IMR-90 (cell line): ENCODE data around the gene HNRNPA1L2. TPM values are rescaled to one million over a fixed set of nuclear protein-coding genes. Genes with fewer than 3 reads are reported as not detected.
"Not testable (repeated sequence)": the region's sequence is repeated elsewhere in the genome, so short reads cannot be mapped to it uniquely, and the experiment has no call there.

Experiments
- ATAC-seq: fragments of 200-7000 bp; cut with Tn5 transposase; 2 replicates; pipeline ENCODE4 v1.9.1; 2020; ENCODE audit warnings: low read depth, mild to moderate bottlenecking, moderate library complexity
- BruUV-seq: library from RNA; stranded (reverse); fragments of 400-500 nt; replicated peaks from 2 replicates; lab custom pipeline; 2021; lab: Mats Ljungman, UMichigan
- CTCF ChIA-PET: fragments of 300-600 bp; formaldehyde crosslinking; extraction: SDS; loops from one replicate; lab custom pipeline; 2021; ENCODE audit warnings: antibody characterized with exemption; lab: Yijun Ruan, JAX
- POLR2A ChIA-PET: fragments of 300-600 bp; sonication (Branson Sonifier 250); formaldehyde crosslinking; loops from one replicate; lab custom pipeline; 2022; ENCODE audit warnings: antibody characterized with exemption; ENCODE audit not compliant: unreplicated experiment; lab: Charles Lee
- DNase-seq: peaks from one replicate; pipeline ENCODE4 v3.0.0; 2013
- H2AFZ ChIP-seq: replicated peaks from 2 replicates; pipeline ENCODE3; 2013; ENCODE audit warnings: low read length, mild to moderate bottlenecking; ENCODE audit not compliant: poor library complexity
- H2AK5ac ChIP-seq: 2 replicates; pipeline ENCODE4 v1.6.1; 2013; ENCODE audit warnings: low read depth, low read length, inconsistent platforms
- H2AK9ac ChIP-seq: replicated peaks from 2 replicates; pipeline ENCODE3; 2013; ENCODE audit warnings: mild to moderate bottlenecking, low read depth, low read length, moderate library complexity; ENCODE audit not compliant: poor library complexity
- H2BK120ac ChIP-seq: 2 replicates; pipeline ENCODE4 v1.6.1; 2013; ENCODE audit warnings: low read depth, low read length, inconsistent platforms
- H2BK15ac ChIP-seq: 3 replicates; pipeline ENCODE4 v1.6.1; 2013; ENCODE audit warnings: low read depth, low read length, inconsistent platforms
- H2BK20ac ChIP-seq: 2 replicates; pipeline ENCODE4 v1.6.1; 2013; ENCODE audit warnings: low read depth, mild to moderate bottlenecking, inconsistent platforms, low read length, moderate library complexity
- H2BK5ac ChIP-seq: 2 replicates; pipeline ENCODE4 v1.6.1; 2013; ENCODE audit warnings: mild to moderate bottlenecking, low read depth, low read length, inconsistent platforms; ENCODE audit not compliant: poor library complexity, severe bottlenecking
- H3K14ac ChIP-seq: replicated peaks from 2 replicates; pipeline ENCODE4 v1.6.1; 2013; ENCODE audit warnings: low read depth, low read length, inconsistent platforms
- H3K18ac ChIP-seq: 2 replicates; pipeline ENCODE4 v1.6.1; 2013; ENCODE audit warnings: low read depth, low read length, control low read depth
- H3K23ac ChIP-seq: 2 replicates; pipeline ENCODE4 v1.6.1; 2013; ENCODE audit warnings: low read depth, low read length, inconsistent platforms
- H3K27ac ChIP-seq: 2 replicates; pipeline ENCODE4 v1.5.1; 2013; ENCODE audit warnings: mild to moderate bottlenecking, control low read depth, low read length; ENCODE audit not compliant: insufficient read depth
- H3K27me3 ChIP-seq: 2 replicates; pipeline ENCODE4 v1.6.1; 2013; ENCODE audit warnings: low read length; ENCODE audit not compliant: control insufficient read depth, insufficient read depth
- H3K36me3 ChIP-seq: 2 replicates; pipeline ENCODE4 v1.6.1; 2013; ENCODE audit warnings: low read length, mixed read lengths; ENCODE audit not compliant: control insufficient read depth, insufficient read depth
- H3K4ac ChIP-seq: 2 replicates; pipeline ENCODE4 v1.6.1; 2013; ENCODE audit warnings: low read depth, low read length, inconsistent platforms
- H3K4me1 ChIP-seq: 2 replicates; pipeline ENCODE4 v1.6.1; 2013; ENCODE audit warnings: low read length, mixed read lengths; ENCODE audit not compliant: control insufficient read depth, insufficient read depth
- H3K4me2 ChIP-seq: 2 replicates; pipeline ENCODE4 v1.6.1; 2013; ENCODE audit warnings: low read depth, mild to moderate bottlenecking, control low read depth, low read length, moderate library complexity
- H3K4me3 ChIP-seq: 2 replicates; pipeline ENCODE4 v1.5.1; 2013; ENCODE audit warnings: low read depth, mild to moderate bottlenecking, control low read depth, low read length, moderate library complexity; ENCODE audit not compliant: insufficient read depth
- H3K56ac ChIP-seq: 2 replicates; pipeline ENCODE4 v1.6.1; 2013; ENCODE audit warnings: low read length, inconsistent platforms; ENCODE audit not compliant: insufficient read depth; ENCODE audit errors: extremely low read depth
- H3K79me1 ChIP-seq, 2 experiments: 2 replicates each; pipeline ENCODE4 v1.6.1; 2013; ENCODE audit warnings: low read length in 2 of 2, inconsistent platforms in 1 of 2, low read depth in 1 of 2
- H3K9ac ChIP-seq: 2 replicates; pipeline ENCODE4 v1.6.1; 2013; ENCODE audit warnings: low read depth, low read length, control low read depth
- H3K9me1 ChIP-seq: 2 replicates; pipeline ENCODE4 v1.6.1; 2013; ENCODE audit warnings: low read length, inconsistent platforms; ENCODE audit not compliant: insufficient read depth
- H3K9me3 ChIP-seq: 2 replicates; pipeline ENCODE4 v1.6.1; 2013; ENCODE audit warnings: low read length; ENCODE audit not compliant: control insufficient read depth, insufficient read depth
- H4K20me1 ChIP-seq: 2 replicates; pipeline ENCODE4 v1.6.1; 2013; ENCODE audit warnings: low read length, inconsistent platforms; ENCODE audit not compliant: insufficient read depth
- H4K5ac ChIP-seq: 2 replicates; pipeline ENCODE4 v1.6.1; 2013; ENCODE audit warnings: mild to moderate bottlenecking, low read depth, low read length, control low read depth
- H4K8ac ChIP-seq, 2 experiments: 2 replicates each; pipeline ENCODE4 v1.6.1; 2013; ENCODE audit warnings: low read depth in 2 of 2, low read length in 2 of 2, control low read depth in 1 of 2, inconsistent platforms in 1 of 2
- H4K91ac ChIP-seq: 2 replicates; pipeline ENCODE4 v1.6.1; 2013; ENCODE audit warnings: low read depth, low read length, inconsistent platforms; ENCODE audit not compliant: insufficient read depth
- WGBS, 2 experiments: methylation state at CpG; one replicate each; pipeline versions ENCODE4 v1.1.5 to v1.1.7; 2013; ENCODE audit warnings: missing lambda C conversion rate in 2 of 2; ENCODE audit not compliant: insufficient read length in 1 of 2; ENCODE audit errors: extremely low coverage in 2 of 2; 5-methylcytosine and 5-hydroxymethylcytosine counted together
- dilution Hi-C: fragments of 300-500 bp; cut with HindIII; formaldehyde crosslinking; loops from one replicate; pipeline ENCODE4 v1.14.3; 2018; ENCODE audit warnings: low sequenced_read_pairs; ENCODE audit not compliant: unreplicated experiment
- in situ Hi-C: fragments of 300-500 bp; cut with MboI; formaldehyde crosslinking; loops from 3 replicates; pipeline ENCODE4 v1.14.3; 2019; ENCODE audit warnings: low sequenced_read_pairs, inconsistent platforms, mixed read lengths
- intact Hi-C: fragments of 100-400 bp; cut with micrococcal nuclease; formaldehyde crosslinking; loops from 2 replicates; pipeline ENCODE4 v1.10.0; 2022
- polyA plus RNA-seq, 3 experiments: library from polyadenylated mRNA; depleted of rRNA; stranded (reverse); fragments of >200 nt; gene quantifications; 2 replicates each; pipeline ENCODE4 v1.2.3, GENCODE V29; 2012; ENCODE audit warnings: low replicate concordance in 1 of 3
- total RNA-seq: library from RNA; depleted of rRNA; stranded (reverse); fragments of >200 nt; gene quantifications from 2 replicates; pipeline ENCODE4 v1.2.3, GENCODE V29; 2012

Gene HNRNPA1L2
- total and polyA plus RNA-seq, 2 of the 4 experiments (the other 2 are of a cell fraction), result 3.4 to 9.3 TPM

GRCh38 chr13:52594295-52594694, 47.9 kb upstream of the HNRNPA1L2 start:
- H3K4me3 ChIP-seq, H2BK20ac ChIP-seq, H3K14ac ChIP-seq, H4K8ac ChIP-seq, H3K79me1 ChIP-seq, POLR2A ChIA-PET, BruUV-seq, H3K27ac ChIP-seq, H3K36me3 ChIP-seq, H4K20me1 ChIP-seq, H3K4ac ChIP-seq, CTCF ChIA-PET, intact Hi-C loops, H3K27me3 ChIP-seq, H4K5ac ChIP-seq, H4K91ac ChIP-seq, H3K4me2 ChIP-seq, H3K9me3 ChIP-seq, H2BK15ac ChIP-seq, H3K4me1 ChIP-seq, H2BK5ac ChIP-seq, dilution Hi-C loops, H2AK9ac ChIP-seq, H3K9ac ChIP-seq, H2AK5ac ChIP-seq, H2AFZ ChIP-seq, ATAC-seq, in situ Hi-C loops, DNase-seq, H2BK120ac ChIP-seq, H3K56ac ChIP-seq, H3K18ac ChIP-seq, H3K23ac ChIP-seq: not testable (repeated sequence)
- peaks cover 10% of the 10 kb centered on the region; the same call in 1 of the 2 replicates for H3K9me1 ChIP-seq
- 95% methylated on average over 4 of the region's 7 CpGs; no CpG with 5 or more reads in 1 of the 2 experiments for WGBS, 2 experiments
